ENCODE results near the gene CAP2.
A peak's percentile ranks its signal among the peaks of the same experiment; 100 is the strongest.

The CAP2 gene

GRCh38 chr6:17600527-17601385, 207.4 kb downstream of the CAP2 start:
- ATAC-seq (replicated peaks), result peak; percentile 65
- peak; percentile 33 to 47 (median 38) for DNase-seq
- Mint-ChIP-seq H3K27me3 (no peaks in the 10 kb centered on the region), H3K4me3 (peak overlapping the region; percentile 86 to 89), H3K9me3 (no peaks in the 10 kb centered on the region), H3K36me3 (ENCODE audit: insufficient read depth) (peaks cover 40% of the 10 kb centered on the region), H3K4me1 (ENCODE audit: low read depth in 2 of 2) (peaks cover 27 to 43% of the 10 kb centered on the region in 2 donors), H3K27ac (peak overlapping the region; percentile 91 to 92)

DNA sequence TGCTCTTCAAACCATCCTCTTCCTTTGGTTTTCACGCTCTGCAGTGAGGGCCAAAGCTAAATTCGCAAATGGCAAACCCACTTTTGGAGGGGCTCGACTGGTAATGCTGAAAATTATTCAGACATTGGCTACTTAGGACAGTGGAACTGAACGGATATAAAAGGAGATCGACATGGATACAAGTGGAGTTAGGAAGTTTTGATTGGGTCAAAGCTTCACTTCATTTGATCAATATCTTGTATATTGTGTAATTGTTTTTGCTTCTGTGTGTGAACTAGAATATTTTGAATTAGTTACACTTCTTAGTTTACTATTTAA, 207.9 kb downstream of the CAP2 start:
- Mint-ChIP-seq H3K4me1 (ENCODE audit: low read depth in 2 of 2) (peaks cover 28 to 43% of the 10 kb centered on the region in 2 donors), H3K4me3 (peak overlapping the region; percentile 86 to 89), H3K36me3 (ENCODE audit: insufficient read depth) (peaks cover 46% of the 10 kb centered on the region), H3K27ac (peak overlapping the region; percentile 91 to 92), H3K9me3 (no peaks in the 10 kb centered on the region), H3K27me3 (no peaks in the 10 kb centered on the region)
- DNase-seq (no peak), ATAC-seq (replicated peaks) (no peak)

DNA sequence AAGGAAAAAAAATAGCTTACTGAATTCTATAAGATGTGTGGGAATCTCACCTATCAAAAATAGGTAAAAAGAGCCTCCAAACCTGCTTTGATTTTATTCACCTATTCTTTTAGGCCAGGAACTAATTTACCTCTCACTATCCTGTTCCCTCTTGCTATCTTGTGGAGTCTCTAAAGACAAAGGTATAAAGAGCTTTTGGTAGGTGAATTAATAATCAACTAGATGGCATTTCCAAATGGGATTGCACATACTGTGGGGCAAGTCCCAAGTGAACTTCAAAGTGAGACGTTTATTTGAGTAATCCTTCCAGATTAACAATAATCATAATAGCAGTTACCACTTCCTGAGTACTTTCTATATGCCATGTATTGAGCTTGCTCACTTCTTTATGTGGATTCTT, 209.5 kb downstream of the CAP2 start:
- DNase-seq, result no peak
- Mint-ChIP-seq H3K4me1 (ENCODE audit: low read depth in 2 of 2) (peaks cover 31 to 38% of the 10 kb centered on the region in 2 donors), H3K9me3 (no peaks in the 10 kb centered on the region), H3K4me3 (peak overlapping the region; percentile 86 to 89), H3K27ac (peak overlapping the region; percentile 79 to 91), H3K27me3 (no peaks in the 10 kb centered on the region), H3K36me3 (ENCODE audit: insufficient read depth) (peaks cover 57% of the 10 kb centered on the region)
- ATAC-seq (replicated peaks), result no peak

GRCh38 chr6:17606606-17607005, 213.2 kb downstream of the CAP2 start:
- Mint-ChIP-seq H3K36me3 (ENCODE audit: insufficient read depth) (peaks cover 66% of the 10 kb centered on the region), H3K27me3 (no peaks in the 10 kb centered on the region), H3K9me3 (no peaks in the 10 kb centered on the region), H3K4me3 (no peak overlapping the region), H3K4me1 (ENCODE audit: low read depth in 2 of 2) (peaks cover 24 to 28% of the 10 kb centered on the region in 2 donors), H3K27ac (no peak overlapping the region)
- DNase-seq (no peak), ATAC-seq (replicated peaks) (no peak)

Data from effector memory CD8-positive, alpha-beta T cell (primary cell).